NCI-H2196 (cell line): ENCODE data around the gene NAIP.
"Not testable (repeated sequence)": the region's sequence is repeated elsewhere in the genome, so short reads cannot be mapped to it uniquely, and the experiment has no call there.

Source experiments
- DNase-seq: peaks from one replicate; lab custom pipeline; 2025; ENCODE audit not compliant: unreplicated experiment; lab: John Stamatoyannopoulos, UW

Gene NAIP, protein sequence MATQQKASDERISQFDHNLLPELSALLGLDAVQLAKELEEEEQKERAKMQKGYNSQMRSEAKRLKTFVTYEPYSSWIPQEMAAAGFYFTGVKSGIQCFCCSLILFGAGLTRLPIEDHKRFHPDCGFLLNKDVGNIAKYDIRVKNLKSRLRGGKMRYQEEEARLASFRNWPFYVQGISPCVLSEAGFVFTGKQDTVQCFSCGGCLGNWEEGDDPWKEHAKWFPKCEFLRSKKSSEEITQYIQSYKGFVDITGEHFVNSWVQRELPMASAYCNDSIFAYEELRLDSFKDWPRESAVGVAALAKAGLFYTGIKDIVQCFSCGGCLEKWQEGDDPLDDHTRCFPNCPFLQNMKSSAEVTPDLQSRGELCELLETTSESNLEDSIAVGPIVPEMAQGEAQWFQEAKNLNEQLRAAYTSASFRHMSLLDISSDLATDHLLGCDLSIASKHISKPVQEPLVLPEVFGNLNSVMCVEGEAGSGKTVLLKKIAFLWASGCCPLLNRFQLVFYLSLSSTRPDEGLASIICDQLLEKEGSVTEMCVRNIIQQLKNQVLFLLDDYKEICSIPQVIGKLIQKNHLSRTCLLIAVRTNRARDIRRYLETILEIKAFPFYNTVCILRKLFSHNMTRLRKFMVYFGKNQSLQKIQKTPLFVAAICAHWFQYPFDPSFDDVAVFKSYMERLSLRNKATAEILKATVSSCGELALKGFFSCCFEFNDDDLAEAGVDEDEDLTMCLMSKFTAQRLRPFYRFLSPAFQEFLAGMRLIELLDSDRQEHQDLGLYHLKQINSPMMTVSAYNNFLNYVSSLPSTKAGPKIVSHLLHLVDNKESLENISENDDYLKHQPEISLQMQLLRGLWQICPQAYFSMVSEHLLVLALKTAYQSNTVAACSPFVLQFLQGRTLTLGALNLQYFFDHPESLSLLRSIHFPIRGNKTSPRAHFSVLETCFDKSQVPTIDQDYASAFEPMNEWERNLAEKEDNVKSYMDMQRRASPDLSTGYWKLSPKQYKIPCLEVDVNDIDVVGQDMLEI (N-terminal part only)

DNA sequence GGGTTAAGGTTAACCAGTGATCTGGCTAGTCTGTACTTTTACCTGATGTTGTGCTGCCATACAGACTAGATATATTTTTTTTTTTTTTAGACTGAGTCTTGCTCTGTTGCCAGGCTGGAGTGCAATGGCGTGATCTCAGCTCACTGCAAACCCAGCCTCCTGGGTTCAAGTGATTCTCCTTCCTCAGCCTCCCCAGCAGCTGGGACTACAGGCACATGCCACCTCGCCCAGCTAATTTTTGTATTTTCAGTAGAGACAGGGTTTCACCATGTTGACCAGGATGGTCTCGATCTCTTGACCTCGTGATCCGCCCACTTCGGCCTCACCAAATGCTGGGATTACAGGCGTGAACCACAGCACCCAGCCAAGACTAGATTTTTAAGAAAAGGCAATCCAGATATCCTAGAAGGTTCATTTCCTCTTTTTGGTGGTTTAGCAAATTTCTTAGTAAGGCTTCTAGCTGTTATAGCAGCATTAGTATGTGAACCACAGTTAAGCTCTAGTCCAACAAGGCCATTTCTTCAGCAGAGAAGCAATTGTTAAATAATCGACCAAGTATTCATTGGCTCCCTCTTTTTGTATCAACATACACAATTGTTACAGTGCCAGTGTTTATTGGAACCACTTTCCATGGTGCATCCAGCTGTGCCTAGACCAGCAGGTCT lies at the start of gene NAIP:
Gene NAIP, minus strand, starts transcription at position 51 of the 665 bp plus-strand sequence. CDS start 12,424 bp downstream, outside the sequence.
- DNase-seq: not testable (repeated sequence)

DNA sequence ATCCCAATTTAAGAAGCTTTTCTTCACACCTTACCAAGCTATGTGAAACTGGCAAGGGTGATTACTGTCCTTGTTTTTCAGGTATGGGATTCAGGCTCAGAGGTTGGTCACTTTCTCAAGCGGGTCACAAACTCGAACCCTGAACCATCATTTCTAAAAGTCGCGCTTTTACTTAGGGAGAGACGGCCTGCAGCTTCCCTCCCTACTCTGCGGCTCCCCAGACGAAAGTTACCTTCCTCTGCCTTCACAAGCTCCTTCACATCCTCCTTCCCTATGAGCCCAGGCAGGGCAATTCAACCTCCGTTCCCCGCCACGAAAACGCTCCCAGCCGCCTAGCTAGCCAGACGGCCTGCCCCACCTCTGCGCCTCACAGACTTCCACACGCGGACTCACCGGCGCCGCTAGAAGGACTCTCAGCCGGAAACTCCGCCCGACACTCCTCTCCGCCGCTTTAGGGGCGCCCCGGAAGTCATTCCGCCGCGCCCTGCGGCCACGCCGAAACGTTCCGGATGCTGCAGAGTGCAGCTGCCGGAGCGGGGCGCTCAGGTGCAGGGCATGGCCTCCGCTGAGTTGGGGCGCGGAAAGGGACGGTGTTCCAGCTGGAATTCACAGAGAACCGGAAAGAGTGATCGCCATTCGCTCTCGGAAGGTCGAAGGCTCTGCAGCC lies 42.3 kb upstream of the NAIP start, which contains the start of gene GTF2H2:
Gene GTF2H2, minus strand, starts transcription at position 415 of the 667 bp plus-strand sequence. CDS start 4,913 bp downstream, outside the sequence.
- not testable (repeated sequence) for DNase-seq

DNA sequence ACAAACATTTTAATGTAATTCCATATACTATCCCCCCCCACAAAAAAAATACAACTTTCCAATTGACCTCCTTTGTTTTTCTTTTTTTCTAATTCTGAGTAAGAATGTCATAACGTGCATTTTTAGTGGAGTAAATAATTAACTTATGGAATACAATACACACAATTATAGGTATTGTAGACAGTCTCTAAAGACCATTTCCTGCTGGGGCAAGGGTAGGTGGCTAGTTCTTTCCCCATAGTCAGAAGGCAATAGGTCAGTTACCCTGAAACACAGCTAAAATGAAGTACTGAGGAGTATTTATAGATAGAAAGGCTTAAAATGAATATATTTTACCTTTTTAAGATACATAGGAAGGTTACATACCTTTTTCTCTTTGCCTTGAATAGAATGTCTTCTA lies 36.2 kb upstream of the NAIP start:
- DNase-seq: not testable (repeated sequence)

DNA sequence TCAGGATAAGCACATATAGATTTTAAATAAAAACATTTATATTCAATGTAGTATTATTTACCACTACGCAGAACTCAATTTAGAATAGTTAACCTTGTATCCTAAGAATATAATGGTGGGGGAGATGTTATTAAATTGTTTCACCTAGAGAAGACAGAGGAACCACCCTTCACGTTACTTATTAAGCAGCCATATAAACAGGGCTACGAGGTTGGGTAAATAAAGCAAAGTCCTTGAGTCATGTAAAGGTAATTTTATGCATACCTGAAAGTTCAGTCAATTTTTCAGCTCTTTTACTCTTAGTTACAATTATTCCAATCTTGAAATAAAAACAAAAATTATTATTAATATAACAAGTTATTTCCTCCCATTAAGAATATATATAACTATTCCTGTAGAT lies 34.3 kb upstream of the NAIP start:
- DNase-seq: not testable (repeated sequence)

DNA sequence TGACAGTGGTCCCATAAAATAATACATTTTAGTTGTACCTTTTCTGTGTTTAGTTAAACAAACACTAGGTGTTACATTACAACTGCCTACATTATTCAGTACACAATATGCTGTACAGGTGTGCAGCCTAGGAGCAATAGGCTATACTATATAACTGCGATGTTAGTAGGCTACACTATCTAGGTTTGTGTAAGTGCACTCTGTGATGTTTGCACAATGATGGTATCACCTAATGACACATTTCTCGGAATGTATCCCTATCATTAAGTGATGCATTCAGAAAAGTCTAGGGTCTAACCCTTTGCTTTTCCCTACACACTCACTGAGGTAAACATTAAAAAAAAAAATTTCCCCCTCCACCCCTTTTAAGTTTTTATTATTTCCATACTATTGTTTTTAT lies 19.7 kb upstream of the NAIP start:
- DNase-seq: not testable (repeated sequence)

DNA sequence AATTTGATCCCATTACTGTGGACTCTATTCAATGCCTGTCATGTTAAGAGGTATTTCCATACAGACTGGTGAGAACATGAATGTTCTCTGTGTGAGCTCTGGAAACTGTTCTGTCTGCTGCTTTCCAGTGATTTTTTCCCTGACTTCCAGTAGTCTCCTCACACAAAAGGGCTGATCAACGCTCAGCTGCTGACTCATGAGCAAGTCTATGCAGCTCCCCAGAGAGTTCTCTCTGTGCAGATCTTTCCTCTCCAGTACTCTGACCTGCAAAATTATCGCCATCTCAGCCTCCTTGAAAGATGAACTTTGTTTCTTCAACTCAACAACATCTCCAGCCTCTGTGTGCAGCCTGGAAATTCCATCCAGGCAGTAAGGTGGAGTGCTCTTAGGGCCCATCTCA lies 19.0 kb upstream of the NAIP start:
- DNase-seq: not testable (repeated sequence)

DNA sequence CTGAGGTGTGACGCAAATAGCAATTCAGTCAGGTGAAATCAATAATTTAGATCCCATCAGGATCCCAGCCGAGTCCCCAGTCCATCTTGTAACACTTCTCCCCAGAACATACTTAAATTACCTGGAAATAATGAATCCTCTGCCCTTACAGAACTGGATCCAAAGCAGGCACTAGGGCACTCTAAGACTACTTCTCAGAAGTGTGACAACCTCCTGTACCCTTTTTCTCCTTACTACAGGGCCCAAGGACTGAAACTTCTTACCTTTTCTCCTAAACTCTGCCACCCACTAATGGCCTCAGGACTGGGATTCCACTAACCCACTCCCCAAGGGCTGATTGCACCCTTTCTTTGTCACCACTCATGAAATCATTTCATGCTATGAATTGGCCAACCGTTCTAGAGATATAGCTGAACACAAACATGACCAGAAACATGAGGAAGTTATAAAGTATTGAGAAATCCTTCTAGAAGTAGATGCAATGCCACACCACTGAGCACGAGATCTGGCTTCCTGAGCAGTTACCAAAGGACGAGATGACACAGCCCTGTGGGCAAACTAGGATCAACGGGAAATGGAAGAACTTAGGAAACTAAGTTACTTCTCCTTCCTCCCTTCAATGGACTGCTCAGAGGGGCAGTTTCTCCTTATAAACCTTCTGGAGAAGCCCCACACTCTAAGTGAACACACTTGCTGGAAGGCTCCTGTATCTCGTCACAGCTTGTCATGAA lies 6.1 kb upstream of the NAIP start:
- not testable (repeated sequence) for DNase-seq

DNA sequence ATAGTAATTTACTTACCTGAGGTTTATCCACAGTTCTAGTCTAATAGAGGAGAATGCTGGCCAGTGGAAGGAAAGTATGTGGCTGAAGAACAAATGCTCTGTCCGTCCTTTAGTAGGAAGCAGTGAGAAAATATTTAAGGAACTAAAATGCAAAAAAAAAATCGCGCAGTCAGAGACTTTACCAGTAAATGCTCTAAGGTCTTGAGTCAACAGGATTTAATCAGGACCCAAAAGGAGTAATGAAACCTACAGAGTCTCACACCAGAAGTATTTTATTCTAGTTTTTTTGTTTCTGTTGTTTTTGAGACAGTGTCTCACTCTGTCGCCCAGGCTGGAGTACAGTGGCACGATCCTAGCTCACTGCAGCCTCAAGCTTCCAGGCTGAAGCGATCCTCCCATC lies 4.5 kb downstream of the NAIP start:
- DNase-seq: not testable (repeated sequence)

DNA sequence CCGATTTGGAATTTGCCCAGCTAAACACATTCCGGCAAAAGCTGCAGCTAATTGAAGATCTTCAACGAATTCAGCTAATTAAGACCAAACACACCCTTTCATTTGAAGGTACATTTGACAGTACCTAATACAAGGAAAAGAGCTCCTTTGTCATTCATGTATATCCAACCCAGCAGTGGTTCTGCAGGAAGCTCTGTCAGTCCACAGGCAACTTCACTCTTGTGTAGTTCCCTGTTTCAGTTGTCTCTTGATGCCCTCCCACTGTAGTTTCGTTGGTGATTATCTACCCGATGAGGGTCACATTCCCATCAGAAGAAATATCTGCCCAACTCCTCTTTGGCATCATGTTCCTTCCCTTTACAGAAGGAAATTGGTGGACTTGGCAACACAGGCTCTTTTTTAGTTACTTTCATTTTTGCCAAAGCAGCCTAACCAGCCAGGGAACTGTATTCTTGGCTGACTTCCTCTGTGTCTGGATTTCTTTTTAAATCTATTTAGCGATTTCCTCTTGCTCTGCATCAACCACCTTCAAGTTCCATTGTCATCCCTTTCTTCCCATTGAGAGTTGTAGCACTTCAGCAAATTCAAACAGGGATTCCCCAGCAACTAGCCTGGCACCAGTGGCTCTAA lies 6.6 kb downstream of the NAIP start:
- not testable (repeated sequence) for DNase-seq

DNA sequence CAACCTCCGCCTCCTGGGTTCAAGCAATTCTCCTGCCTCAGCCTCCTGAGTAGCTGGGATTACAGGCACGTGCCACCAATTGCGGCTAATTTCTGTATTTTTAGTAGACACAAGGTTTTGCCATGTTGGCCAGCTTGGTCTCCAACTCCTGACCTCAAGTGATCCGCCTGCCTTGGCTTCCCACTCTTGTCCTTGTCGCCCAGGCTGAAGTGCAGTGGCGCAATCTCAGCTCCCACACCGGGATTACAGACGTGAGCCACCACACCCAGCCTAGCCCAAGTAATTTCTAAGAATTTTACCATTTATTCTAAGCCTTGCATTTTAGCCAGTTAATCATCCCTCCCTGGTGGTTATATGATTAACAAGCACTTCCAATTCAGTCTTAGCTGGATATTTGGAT lies 11.0 kb downstream of the NAIP start:
- DNase-seq: no peak

DNA sequence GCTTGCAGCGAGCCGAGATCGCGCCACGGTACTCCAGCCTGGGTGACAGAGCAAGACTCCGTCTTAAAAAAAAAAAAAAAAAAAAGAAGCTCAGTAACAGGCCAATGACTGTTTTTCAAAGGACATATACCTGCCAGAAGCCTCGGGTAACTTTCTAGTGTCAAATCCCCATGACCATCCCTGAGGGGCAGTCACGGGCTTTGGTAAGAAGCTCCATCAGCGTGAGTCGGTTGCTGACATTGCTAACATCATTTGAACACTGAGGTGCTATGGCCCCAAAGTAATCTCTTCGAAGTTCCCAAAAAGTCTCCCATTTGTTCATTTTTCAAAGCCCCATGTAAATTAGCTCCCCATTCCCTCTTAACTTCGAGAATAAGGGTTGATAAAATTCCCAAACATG lies 11.6 kb downstream of the NAIP start:
- no peak for DNase-seq

DNA sequence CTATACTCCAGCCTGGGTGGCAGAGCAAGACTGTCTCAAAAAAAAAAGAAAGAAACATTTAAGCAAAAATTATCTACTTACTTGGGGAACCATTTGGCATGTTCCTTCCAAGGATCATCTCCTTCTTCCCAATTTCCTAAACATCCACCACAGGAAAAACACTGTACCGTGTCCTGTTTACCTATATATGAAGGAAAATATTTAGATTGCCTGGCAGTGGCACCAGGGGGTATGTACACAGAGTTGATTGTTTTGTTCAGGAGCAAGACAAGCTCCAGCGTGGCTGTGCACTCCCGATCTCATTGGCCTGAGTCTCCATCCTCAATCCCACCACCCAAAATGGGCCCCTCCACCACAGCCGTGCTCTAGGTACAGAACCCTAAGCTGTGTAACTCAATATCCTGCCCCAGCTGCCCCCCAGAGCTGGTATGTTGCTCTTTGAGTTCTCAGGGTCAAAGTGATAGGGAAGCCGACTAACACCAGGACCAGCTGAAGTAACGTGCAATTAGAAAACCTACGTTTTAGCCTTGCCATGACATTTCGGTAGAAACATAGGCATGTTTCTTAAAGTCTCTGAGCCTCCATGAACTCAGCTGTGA lies 13.8 kb downstream of the NAIP start:
- no peak for DNase-seq

DNA sequence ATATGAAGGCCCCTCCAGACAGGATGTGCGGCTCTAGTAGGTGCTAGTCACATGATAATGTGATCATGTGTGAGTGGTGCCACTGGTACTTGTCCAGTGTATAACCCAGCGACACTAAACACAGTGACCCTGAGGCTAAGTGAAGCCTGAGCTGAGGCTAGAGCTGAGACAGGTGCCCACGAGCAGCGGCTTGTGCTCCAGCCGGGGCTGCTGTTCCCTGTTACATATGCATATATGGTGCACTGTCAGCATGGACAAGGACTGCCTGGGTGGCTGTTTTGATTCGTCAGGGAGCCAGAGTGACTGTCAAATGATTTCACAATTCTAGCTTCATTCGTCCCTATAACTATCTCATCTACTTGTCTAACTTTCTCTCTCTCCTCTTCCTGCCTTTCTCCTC lies 18.2 kb downstream of the NAIP start:
- DNase-seq: not testable (repeated sequence)

DNA sequence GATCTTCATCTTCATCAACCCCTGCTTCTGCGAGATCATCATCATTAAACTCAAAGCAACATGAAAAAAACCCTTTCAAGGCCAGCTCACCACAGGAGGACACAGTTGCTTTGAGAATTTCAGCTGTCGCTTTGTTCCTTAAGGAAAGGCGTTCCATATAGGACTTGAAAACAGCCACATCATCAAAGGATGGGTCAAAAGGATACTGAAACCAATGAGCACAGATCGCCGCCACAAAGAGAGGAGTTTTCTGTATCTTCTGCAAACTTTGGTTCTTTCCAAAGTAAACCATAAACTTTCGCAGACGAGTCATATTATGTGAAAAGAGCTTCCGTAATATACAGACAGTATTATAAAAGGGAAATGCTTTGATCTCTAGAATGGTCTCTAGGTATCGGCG lies 40.3 kb downstream of the NAIP start:
- not testable (repeated sequence) for DNase-seq

DNA sequence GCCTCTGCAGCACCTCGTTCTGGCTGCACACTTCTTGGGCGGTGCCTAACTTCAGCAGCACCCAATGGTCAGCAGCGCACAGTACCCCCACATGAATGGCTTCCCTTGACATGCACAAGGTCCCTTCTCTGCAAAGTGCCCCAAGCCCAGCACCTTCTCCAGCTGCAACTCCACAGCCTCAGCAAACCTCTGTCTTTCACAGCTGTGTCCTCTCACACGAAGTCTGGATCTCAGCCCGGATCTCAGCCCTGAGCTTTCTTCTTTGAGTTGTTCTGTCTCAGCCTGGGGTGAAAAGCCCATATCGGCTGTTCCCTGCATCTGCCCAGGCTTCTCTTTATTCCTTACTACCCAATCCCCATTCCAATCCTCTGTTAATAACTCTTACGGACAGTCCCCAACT lies 57.9 kb downstream of the NAIP start:
- DNase-seq: not testable (repeated sequence)

DNA sequence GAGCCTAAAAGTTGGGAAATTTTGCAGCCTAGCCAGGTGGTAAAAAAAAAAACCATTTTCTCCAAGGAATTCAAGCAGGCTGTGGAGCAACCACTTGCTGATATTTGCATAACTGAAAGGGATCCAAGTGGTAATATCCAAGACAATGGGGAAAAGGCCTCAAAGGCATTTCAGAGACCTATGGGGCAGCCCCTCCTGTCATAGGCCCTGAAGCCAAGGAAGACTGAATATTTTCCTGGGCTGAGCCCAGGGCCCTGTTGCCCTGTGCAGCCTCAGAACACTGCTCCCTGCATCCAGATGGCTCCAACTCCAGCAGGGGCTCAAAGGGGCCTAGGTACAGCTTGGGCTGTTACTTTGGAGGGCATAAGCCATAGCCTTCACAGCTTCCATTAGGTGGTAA lies 60.6 kb downstream of the NAIP start:
- DNase-seq: not testable (repeated sequence)

DNA sequence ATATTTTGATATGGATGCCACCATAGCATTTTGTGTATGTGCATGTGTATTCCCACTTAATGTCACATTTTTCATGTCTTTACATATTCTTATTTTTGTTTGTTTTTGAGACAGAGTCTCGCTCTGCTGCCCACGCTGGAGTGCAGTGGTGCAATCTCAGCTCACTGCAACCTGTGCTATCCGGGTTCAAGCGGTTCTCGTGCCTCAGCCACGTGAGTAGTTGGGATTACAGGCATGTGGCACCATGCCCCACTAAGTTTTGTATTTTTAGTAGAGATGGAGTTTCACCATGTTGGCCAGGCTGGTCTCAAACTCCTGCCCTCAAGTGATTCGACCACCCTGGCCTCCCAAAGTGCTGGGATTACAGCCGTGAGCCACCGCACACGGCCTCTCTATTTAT lies 72.1 kb downstream of the NAIP start:
- not testable (repeated sequence) for DNase-seq

DNA sequence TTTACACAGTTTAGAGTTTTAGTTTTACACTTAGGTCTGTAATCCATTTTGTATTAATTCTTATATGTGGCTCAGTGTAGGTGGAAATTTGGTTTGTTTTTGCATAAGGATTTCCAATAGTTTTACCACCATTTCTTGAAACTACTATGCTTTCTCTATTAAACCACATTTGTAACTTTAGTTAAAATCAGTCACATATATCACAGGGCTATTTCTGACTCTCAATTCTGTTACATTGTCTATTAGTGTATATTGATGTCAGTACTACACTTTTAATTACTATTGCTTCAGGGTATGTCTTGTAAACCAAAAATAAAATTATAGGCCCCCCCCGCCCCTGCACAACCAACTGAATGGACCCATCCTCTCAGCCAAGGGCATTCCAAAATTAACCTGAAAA lies 92.6 kb downstream of the NAIP start:
- DNase-seq: not testable (repeated sequence)
